Aorta (tissue), 5 donors: Measurements from ENCODE around the gene CRTC1. TPM values are rescaled to one million over a fixed set of nuclear protein-coding genes. Genes with fewer than 3 reads are reported as not detected.

Experiments used
- ATAC-seq: fragments of 200-7000 bp; cut with Tn5 transposase; one replicate; pipeline ENCODE4 v1.9.1; 2022; ENCODE audit warnings: moderate library complexity; ENCODE audit not compliant: low FRiP score
- DNase-seq, 2 donors: peaks; one replicate each; pipeline ENCODE4 v3.0.0-alpha.2; 2020
- H3K27ac ChIP-seq, 2 donors: one replicate each; pipeline ENCODE4 v1.5.1; 2013; ENCODE audit warnings: low read length in 2 of 2, mild to moderate bottlenecking in 2 of 2, moderate library complexity in 2 of 2, control low read depth in 1 of 2, inconsistent platforms in 1 of 2, low read depth in 1 of 2
- H3K27me3 ChIP-seq, 2 donors: one replicate each; pipeline ENCODE4 v1.6.1; 2013; ENCODE audit warnings: control low read depth in 1 of 2, low read length in 1 of 2, mild to moderate bottlenecking in 1 of 2, moderate library complexity in 1 of 2; ENCODE audit not compliant: insufficient read depth in 2 of 2, control insufficient read depth in 1 of 2
- H3K36me3 ChIP-seq, 2 donors: one replicate each; pipeline ENCODE4 v1.6.1; 2013; ENCODE audit warnings: control low read depth in 1 of 2, low read length in 1 of 2, mild to moderate bottlenecking in 1 of 2; ENCODE audit not compliant: insufficient read depth in 2 of 2, control insufficient read depth in 1 of 2
- H3K4me1 ChIP-seq, 2 donors: one replicate each; pipeline ENCODE4 v1.6.1; 2013; ENCODE audit warnings: low read length in 2 of 2, control low read depth in 1 of 2, mild to moderate bottlenecking in 1 of 2, moderate library complexity in 1 of 2; ENCODE audit not compliant: insufficient read depth in 2 of 2, control insufficient read depth in 1 of 2
- H3K4me3 ChIP-seq, 2 donors: one replicate each; pipeline ENCODE4 v1.5.1; 2013; ENCODE audit warnings: low read length in 2 of 2, control low read depth in 1 of 2, mild to moderate bottlenecking in 1 of 2
- H3K9me3 ChIP-seq: one replicate; pipeline ENCODE4 v1.6.1; 2013; ENCODE audit warnings: mild to moderate bottlenecking, low read length; ENCODE audit not compliant: control insufficient read depth
- WGBS, 2 donors: extraction: QIAGEN DNeasy Blood & Tissue Kit; methylation state at CpG; one replicate each; pipeline ENCODE4 v1.1.7; 2013; 5-methylcytosine and 5-hydroxymethylcytosine counted together
- intact Hi-C, 2 donors: fragments of 100-400 bp; cut with DNase I; formaldehyde crosslinking; loops; one replicate each; pipeline versions ENCODE4 v1.14.2 to v1.15.0; 2022
- polyA plus RNA-seq, 2 donors: library from polyadenylated mRNA; stranded (reverse); fragments of 200-250 nt; gene quantifications; one replicate each; pipeline ENCODE4 v1.2.3, GENCODE V29; 2013
- total RNA-seq, 2 donors: library from RNA; stranded (reverse); fragmentation: NEBNext Ultra II Directional; extraction: Animal tissue kit (Norgen Biotek cat#: 25700); gene quantifications; one replicate each; pipeline ENCODE4 v1.2.1, GENCODE V29; 2021
- donor health status: healthy with polysubstance abuse.
- donor health status: Bipolar disorder and iron deficiency.
- donor health status: DM: no; HTN: no; CAD: no.
- donor health status: DM: no; HTN: no; CAD: no.
- donor health status: DM: yes; HTN: yes; CAD: no.

The CRTC1 gene
- total and polyA plus RNA-seq, 4 donors: 3.6 to 16.5 (median 10.7) TPM

DNA sequence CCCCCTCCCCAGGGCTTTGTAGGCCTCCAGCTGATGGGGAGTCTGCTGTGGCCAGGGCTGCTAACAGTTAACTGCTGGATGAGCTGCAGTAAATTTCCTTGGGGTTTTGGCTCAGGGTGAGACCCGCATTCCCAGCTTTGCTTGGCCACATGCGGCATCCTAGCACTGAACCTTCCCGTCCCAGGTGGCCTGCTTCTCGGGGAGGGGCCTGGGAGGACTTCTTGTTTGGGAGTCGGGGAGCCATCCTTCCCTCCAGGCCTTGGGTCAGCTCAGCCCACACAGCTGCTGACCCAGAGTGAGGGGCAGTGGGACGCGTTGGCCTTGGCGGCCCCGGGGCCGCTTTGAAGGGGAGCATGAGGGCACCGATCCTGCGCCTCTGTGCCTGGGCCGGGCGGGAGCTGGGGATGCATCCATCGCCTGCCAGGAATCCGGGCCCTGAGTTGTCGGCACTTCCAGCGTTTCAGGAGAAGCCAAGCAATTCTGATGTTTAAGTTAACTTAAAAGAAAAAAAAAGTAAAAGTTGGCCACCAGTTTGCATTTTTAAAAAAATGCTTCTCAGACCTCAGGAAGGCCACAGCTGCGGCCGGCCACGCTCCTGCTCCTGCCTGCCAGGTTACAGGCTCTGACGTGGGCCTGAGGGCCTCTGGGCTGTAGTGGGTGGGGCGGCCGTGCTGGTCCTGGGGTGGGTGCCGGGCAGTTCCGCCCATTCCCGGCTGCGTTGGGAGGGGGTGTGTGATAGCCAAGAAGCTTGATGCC is 27.7 kb downstream of the CRTC1 start:
- Histone ChIP-seq H3K4me3 (no peak overlapping the region), H3K27me3 (no peaks in the 10 kb centered on the region), H3K4me1 (no peaks in the 10 kb centered on the region), H3K27ac (no peak overlapping the region), H3K9me3 (no peaks in the 10 kb centered on the region), H3K36me3 (no peaks in the 10 kb centered on the region)
- peak; percentile 83 to 91 for DNase-seq
- intact Hi-C loops: no loop called here
- 20 to 39% methylated on average over 28 of the region's 28 CpGs for WGBS, 2 donors
- peak; percentile 80 for ATAC-seq

DNA sequence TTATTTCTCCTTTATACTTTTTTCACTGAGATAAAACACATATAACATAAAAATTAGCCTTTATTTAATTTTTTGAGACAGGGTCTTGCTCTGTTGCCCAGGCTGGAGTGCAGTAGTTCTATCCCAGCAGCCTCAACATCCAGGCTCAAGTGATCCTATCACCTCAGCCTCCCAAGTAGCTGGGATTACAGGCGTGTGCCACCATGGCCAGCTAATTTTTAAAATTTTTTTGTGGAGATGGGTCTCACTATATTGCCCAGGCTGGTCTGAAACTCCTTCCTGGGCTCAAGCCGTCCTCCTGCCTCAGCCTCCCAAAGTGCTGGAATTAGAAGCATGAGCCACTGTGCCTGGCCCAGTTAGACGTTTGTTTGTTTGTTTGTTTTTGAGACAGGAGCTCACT is 28.4 kb downstream of the CRTC1 start:
- DNase-seq (no peak), ATAC-seq (no peak)
- H3K9me3 ChIP-seq: no peaks in the 10 kb centered on the region
- no peaks in the 10 kb centered on the region for H3K27me3 ChIP-seq
- H3K4me3 ChIP-seq: no peak overlapping the region
- H3K27ac ChIP-seq: no peak overlapping the region
- intact Hi-C loops: no loop called here
- H3K4me1 ChIP-seq: no peaks in the 10 kb centered on the region
- no peaks in the 10 kb centered on the region for H3K36me3 ChIP-seq
- WGBS, 2 donors: 89 to 91% methylated on average over 3 of the region's 3 CpGs

DNA sequence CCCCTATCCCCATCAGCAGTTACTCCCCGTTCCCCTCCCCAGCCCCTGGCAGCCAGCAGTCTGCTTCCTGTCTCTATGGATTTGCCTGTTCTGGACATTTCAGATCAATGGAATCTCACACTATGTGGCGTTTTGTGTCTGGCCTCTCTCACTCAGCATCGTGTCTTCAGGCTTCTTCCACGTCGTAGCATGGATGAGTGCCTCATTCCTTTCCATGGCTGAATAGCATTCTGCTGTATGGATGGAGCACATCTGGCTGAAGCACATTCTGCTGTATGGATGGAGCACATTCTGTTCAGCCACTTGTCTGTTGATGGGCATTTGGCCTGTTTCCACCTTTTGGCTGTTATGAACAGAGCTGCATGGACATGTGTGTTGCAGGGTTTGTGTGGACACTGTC is 29.5 kb downstream of the CRTC1 start:
- no peaks in the 10 kb centered on the region for H3K36me3 ChIP-seq
- no peak overlapping the region for H3K27ac ChIP-seq
- ATAC-seq (no peak), DNase-seq (no peak)
- H3K27me3 ChIP-seq: no peaks in the 10 kb centered on the region
- WGBS, 2 donors: 84 to 86% methylated on average over 5 of the region's 5 CpGs
- H3K4me3 ChIP-seq: no peak overlapping the region
- H3K9me3 ChIP-seq: no peaks in the 10 kb centered on the region
- H3K4me1 ChIP-seq: no peaks in the 10 kb centered on the region
- intact Hi-C loops: no loop called here

DNA sequence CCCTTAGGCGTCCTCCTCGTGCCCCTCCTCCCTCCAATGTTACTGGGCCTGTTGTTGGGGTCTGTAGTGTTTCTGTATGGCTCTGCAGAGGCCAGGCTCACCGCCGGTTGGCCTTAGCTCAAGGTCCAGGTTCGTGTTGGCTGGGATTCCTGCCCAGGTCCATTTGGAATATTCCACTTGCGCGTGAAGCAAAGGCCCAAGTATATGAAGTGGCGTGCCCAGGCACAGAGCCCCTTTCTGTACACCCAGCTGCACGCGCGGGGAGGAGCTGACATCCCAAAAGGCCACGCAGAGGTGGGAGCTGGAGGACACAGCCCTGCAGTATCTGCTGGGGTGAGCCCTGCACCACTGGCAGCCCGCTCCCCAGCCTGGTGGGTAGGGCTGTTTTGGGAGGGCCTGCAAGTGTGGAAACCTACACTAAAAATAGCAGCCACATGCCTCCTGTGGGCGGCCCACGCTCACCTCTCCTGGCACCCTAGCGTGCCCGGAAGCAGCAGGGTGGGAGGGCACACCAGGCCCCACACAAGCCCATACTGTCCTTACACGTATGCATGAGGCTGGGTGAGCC is 30.2 kb downstream of the CRTC1 start:
- ATAC-seq: no peak
- H3K4me3 ChIP-seq: no peak overlapping the region

DNA sequence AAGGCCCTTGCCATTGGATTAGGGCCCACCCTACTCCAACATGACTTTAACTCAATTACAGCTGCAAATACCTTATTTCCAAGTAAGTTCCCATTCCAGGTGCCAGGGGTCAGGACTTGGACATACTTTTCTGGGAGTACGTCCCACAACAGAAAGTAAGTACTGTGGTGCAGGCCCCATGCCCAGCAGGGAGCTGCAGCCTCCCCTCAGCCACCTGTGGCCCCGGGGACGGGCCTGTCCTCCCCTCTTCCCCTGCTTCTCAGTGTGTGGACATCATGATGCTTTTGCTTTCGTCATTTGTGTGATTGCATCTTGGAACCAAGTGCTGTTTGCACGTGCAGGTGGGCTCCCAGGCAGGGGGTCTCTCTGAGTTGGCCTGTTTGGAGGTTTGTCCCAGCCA is 31.9 kb downstream of the CRTC1 start:
- WGBS, 2 donors: 82 to 91% methylated on average over 5 of the region's 5 CpGs

More for the DNA sequence above, 30.2 kb downstream of the CRTC1 start:
- intact Hi-C loops: loop anchor here in 1 of 2 donors (2.0 kb wide), 1 partner anchor 29 kb away; no protein-coding TSS in a partner anchor
- Histone ChIP-seq H3K4me1 (no peaks in the 10 kb centered on the region), H3K36me3 (no peaks in the 10 kb centered on the region), H3K27ac (no peak overlapping the region), H3K9me3 (no peaks in the 10 kb centered on the region), H3K27me3 (no peaks in the 10 kb centered on the region)
- no peak for DNase-seq
- 89 to 94% methylated on average over 18 of the region's 18 CpGs for whole genome bisulfite sequencing, 2 donors

DNA sequence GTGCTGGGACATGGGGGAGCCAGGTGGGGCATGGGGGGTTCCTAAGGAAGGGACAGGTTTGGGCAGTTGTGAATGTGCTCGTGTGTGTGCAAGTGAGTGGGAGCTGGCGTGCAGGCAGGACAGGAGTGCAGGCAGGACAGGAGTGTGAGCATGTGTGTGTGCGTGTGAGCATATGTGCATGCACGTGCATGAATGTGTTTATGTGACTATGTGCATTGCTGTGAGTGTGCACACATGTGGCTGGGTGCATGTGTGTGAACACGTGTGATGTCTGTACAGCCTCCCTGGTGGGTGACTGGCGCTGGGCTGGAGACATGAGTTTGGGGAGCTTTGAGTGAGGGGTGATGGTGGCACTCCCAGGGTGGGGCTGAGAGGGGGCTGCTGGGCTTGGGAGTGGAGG is 33.4 kb downstream of the CRTC1 start:
- DNase-seq (no peak), ATAC-seq (no peak)
- Histone ChIP-seq H3K4me1 (no peaks in the 10 kb centered on the region), H3K9me3 (no peaks in the 10 kb centered on the region), H3K27ac (no peak overlapping the region), H3K27me3 (no peaks in the 10 kb centered on the region), H3K36me3 (no peaks in the 10 kb centered on the region), H3K4me3 (no peak overlapping the region)
- 94% methylated on average over 6 of the region's 6 CpGs for WGBS, 2 donors
- intact Hi-C loops: no loop called here

More for the DNA sequence above, 31.9 kb downstream of the CRTC1 start:
- H3K4me1 ChIP-seq: no peaks in the 10 kb centered on the region
- H3K9me3 ChIP-seq: no peaks in the 10 kb centered on the region
- no peak overlapping the region for H3K4me3 ChIP-seq
- no peak for DNase-seq
- no peak overlapping the region for H3K27ac ChIP-seq
- no peaks in the 10 kb centered on the region for H3K27me3 ChIP-seq
- intact Hi-C loops: loop anchor here in 1 of 2 donors (2.0 kb wide), 1 partner anchor 31 kb away; no protein-coding TSS in a partner anchor
- no peaks in the 10 kb centered on the region for H3K36me3 ChIP-seq
- no peak for ATAC-seq

DNA sequence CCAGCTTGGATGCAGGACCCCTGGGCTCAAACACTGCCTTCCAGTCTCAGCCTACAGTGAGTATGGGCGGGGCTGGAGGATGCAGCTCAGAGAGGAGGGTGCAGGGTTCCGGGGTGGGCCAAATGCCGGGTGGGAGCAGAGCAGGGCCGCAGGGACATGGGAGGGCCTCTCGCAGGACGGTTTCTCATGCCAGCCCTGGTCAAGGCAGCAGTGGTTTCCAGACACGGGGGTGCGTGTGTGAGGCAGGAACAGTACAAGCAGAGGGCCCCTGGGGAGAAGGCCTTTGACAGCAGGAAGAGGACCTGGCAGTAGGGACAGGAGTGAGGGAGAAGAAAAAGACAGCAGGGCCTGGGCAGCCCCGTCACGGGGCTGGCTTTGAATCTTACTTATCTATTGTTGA is 34.1 kb downstream of the CRTC1 start:
- Histone ChIP-seq H3K27me3 (no peaks in the 10 kb centered on the region), H3K27ac (no peak overlapping the region), H3K9me3 (no peaks in the 10 kb centered on the region), H3K36me3 (no peaks in the 10 kb centered on the region), H3K4me1 (no peaks in the 10 kb centered on the region), H3K4me3 (no peak overlapping the region)
- intact Hi-C loops: no loop called here
- 65 to 78% methylated on average over 9 to 10 of the region's 10 CpGs for WGBS, 2 donors
- DNase-seq: no peak
- no peak for ATAC-seq

DNA sequence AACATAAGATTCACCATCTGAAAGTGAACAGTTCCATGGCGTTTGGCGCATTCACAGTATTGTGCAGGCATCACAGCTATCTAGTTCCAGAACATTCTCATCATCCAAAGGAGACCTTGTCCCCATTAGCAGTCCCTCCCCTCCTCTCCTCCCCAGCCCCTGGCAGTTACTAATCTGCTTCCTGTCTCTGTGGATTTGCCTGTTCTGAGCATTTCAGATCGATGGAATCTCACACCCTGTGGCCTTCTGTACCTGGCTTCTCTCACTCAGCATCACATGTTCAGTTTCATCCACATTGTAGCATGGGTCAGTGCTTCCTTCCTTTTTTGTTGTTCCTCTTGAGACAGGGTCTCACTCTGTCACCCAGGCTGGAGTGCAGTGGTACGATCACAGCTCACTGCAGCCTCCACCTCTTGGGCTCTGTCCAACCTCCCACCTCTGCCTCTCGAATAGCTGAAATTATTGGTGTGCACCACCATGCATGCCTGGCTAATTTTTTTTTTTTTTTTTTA is 34.6 kb downstream of the CRTC1 start:
- WGBS, 2 donors: 84% methylated on average over 5 of the region's 5 CpGs
- DNase-seq (no peak), ATAC-seq (no peak)
- H3K27me3 ChIP-seq: no peaks in the 10 kb centered on the region
- H3K9me3 ChIP-seq: no peaks in the 10 kb centered on the region
- H3K27ac ChIP-seq: no peak overlapping the region
- no peaks in the 10 kb centered on the region for H3K36me3 ChIP-seq
- H3K4me1 ChIP-seq: no peaks in the 10 kb centered on the region
- intact Hi-C loops: no loop called here
- no peak overlapping the region for H3K4me3 ChIP-seq
